H1 (cell line): ENCODE results near the gene ATAD3B. TPM values are rescaled to one million over a fixed set of nuclear protein-coding genes. Genes with fewer than 3 reads are reported as not detected.

Experiments
- CHD1 ChIP-seq: IDR thresholded peaks from 2 replicates; pipeline ENCODE4 v1.6.1; 2012; ENCODE audit warnings: low read depth, low read length, improper control_type of control experiment
- CTCF ChIP-seq, 3 experiments: IDR thresholded peaks; 1 replicate in 2 of 3; 2 replicates in 1 of 3; pipeline versions ENCODE4 v1.5.1 to v1.6.1; 2011; ENCODE audit warnings: low read length in 3 of 3, mild to moderate bottlenecking in 3 of 3, inconsistent platforms in 2 of 3, low read depth in 1 of 3, moderate library complexity in 1 of 3; ENCODE audit not compliant: insufficient read depth in 1 of 3; ENCODE audit errors: control extremely low read depth in 1 of 3
- EZH2 ChIP-seq: fragments of 200-600 bp; sonication (generic); IDR thresholded peaks from 2 replicates; pipeline ENCODE4 v1.7.1; 2012; ENCODE audit warnings: low read depth, mild to moderate bottlenecking, moderate library complexity, low read length, inconsistent platforms; ENCODE audit not compliant: severe bottlenecking
- FOSL1 ChIP-seq: IDR thresholded peaks from 2 replicates; pipeline ENCODE4 v1.6.1; 2011; ENCODE audit warnings: mild to moderate bottlenecking, low read depth, low read length, moderate library complexity; ENCODE audit not compliant: insufficient read depth
- MAFK ChIP-seq: IDR thresholded peaks from 2 replicates; pipeline ENCODE4 v1.6.1; 2012; ENCODE audit warnings: low read depth, mild to moderate bottlenecking, improper control_type of control experiment, low read length
- POLR2AphosphoS5 ChIP-seq: IDR thresholded peaks from 2 replicates; pipeline ENCODE4 v1.6.1; 2011; ENCODE audit warnings: low read depth, low read length
- POU5F1 ChIP-seq: IDR thresholded peaks from 2 replicates; pipeline ENCODE4 v1.6.1; 2011; ENCODE audit warnings: low read depth, mild to moderate bottlenecking, low read length, moderate library complexity
- polyA plus RNA-seq, 7 experiments: library from polyadenylated mRNA; depleted of rRNA in 3 of 7; stranded (reverse) in 5 of 7; unstranded in 2 of 7; fragments of >200 nt in 5 of 7; fragments of 200-250 nt in 2 of 7; gene quantifications; 1 replicate in 5 of 7; 2 replicates in 1 of 7; 4 replicates in 1 of 7; pipeline versions ENCODE4 v1.2.1 to v1.2.3, GENCODE V29; 2011 to 2013; ENCODE audit warnings: missing spikeins in 2 of 7, mixed read lengths in 2 of 7
- total RNA-seq: library from RNA; stranded (reverse); fragmentation: NEBNext Ultra II Directional; extraction: Animal tissue kit (Norgen Biotek cat#: 25700); gene quantifications from 2 replicates; pipeline ENCODE4 v1.2.1, GENCODE V29; 2021

Gene ATAD3B
- total and polyA plus RNA-seq, 2 of the 8 experiments (the other 6 are each of a cell fraction or from before 2014, with no cell fraction given): 31.3 to 63.0 TPM

GRCh38 chr1:1436630-1437032, 34.9 kb upstream of the ATAD3B start (continued):
- TF ChIP-seq CTCF (IDR thresholded peaks at IDR 0.05; ENCODE audit: control extremely low read depth in 1 of 3, insufficient read depth in 1 of 3, low read depth in 1 of 3, low read length in 3 of 3) (no peak), CHD1 (no peak), POLR2AphosphoS5 (no peak), MAFK (no peak), EZH2 (no peak), FOSL1 (no peak), POU5F1 (no peak)
